GM12878 (cell line): ENCODE measurements around the gene BLOC1S6. TPM values are rescaled to one million over a fixed set of nuclear protein-coding genes. Genes with fewer than 3 reads are reported as not detected.

Experiments used
- ATAC-seq: fragments of 200-7000 bp; cut with Tn5 transposase; 3 replicates; pipeline ENCODE4 v1.9.1; 2020; ENCODE audit warnings: mild to moderate bottlenecking, moderate library complexity
- BruUV-seq: library from RNA; stranded (reverse); fragments of 400-500 nt; replicated peaks from 2 replicates; lab custom pipeline; 2021; lab: Mats Ljungman, UMichigan
- CTCF ChIA-PET: fragments of 300-600 bp; sonication (Branson Sonifier 250); formaldehyde crosslinking; extraction: SDS; loops from one replicate; lab custom pipeline; 2021; ENCODE audit warnings: inconsistent platforms; lab: Yijun Ruan, JAX
- POLR2A ChIA-PET: fragments of 350-600 bp; formaldehyde crosslinking; extraction: SDS; loops from one replicate; lab custom pipeline; 2021; ENCODE audit warnings: inconsistent platforms; lab: Charles Lee
- RAD21 ChIA-PET: fragments of 300-600 bp; sonication (Branson Sonifier 250); formaldehyde crosslinking; loops from one replicate; lab custom pipeline; 2023; ENCODE audit warnings: antibody characterized with exemption; ENCODE audit not compliant: unreplicated experiment; lab: Charles Lee
- SMC1A ChIA-PET: fragments of 300-600 bp; sonication (Branson Sonifier 250); formaldehyde crosslinking; loops from one replicate; lab custom pipeline; 2023; ENCODE audit not compliant: unreplicated experiment, uncharacterized antibody; lab: Charles Lee
- DNase-seq: peaks from one replicate; pipeline ENCODE4 v3.0.0-alpha.2; 2011; ENCODE audit warnings: low read depth, low spot score
- FAIRE-seq: peaks from 3 replicates; lab custom pipeline; 2011; peaks lifted over from hg19 to GRCh38; lab: Jason Lieb, UNC
- H2AFZ ChIP-seq: 2 replicates; pipeline ENCODE4 v1.6.0; 2011; ENCODE audit warnings: low read depth, low read length, control low read depth; ENCODE audit not compliant: control insufficient read depth
- H3K27ac ChIP-seq: 2 replicates; pipeline ENCODE4 v1.5.1; 2011; ENCODE audit warnings: control low read depth; ENCODE audit not compliant: control insufficient read depth, insufficient read depth
- H3K27me3 ChIP-seq, 2 experiments: replicated peaks in 1 of 2; 2 replicates each; pipeline versions ENCODE4 v1.6.0 to v1.6.1; 2011; ENCODE audit warnings: low read length in 1 of 2; ENCODE audit not compliant: control insufficient read depth in 2 of 2, insufficient read depth in 2 of 2
- H3K36me3 ChIP-seq, 2 experiments: 2 replicates each; pipeline ENCODE4 v1.5.1; 2011; ENCODE audit warnings: low read length in 1 of 2; ENCODE audit not compliant: control insufficient read depth in 2 of 2, insufficient read depth in 2 of 2
- H3K4me1 ChIP-seq: 2 replicates; pipeline ENCODE4 v1.6.1; 2011; ENCODE audit warnings: mild to moderate bottlenecking, low read length, moderate library complexity, mixed read lengths; ENCODE audit not compliant: control insufficient read depth, insufficient read depth
- H3K4me2 ChIP-seq: 2 replicates; pipeline ENCODE4 v1.6.0; 2011; ENCODE audit warnings: control low read depth; ENCODE audit not compliant: control insufficient read depth, insufficient read depth
- H3K4me3 ChIP-seq: fragments of 200-600 bp; sonication (generic); 2 replicates; pipeline ENCODE4 v1.5.1; 2016
- H3K79me2 ChIP-seq: 2 replicates; pipeline ENCODE4 v1.6.0; 2011; ENCODE audit warnings: low read length; ENCODE audit not compliant: control insufficient read depth, insufficient read depth
- H3K9ac ChIP-seq: 2 replicates; pipeline ENCODE4 v1.8.0; 2011; ENCODE audit warnings: low read length, control low read depth, mixed read lengths; ENCODE audit not compliant: control insufficient read depth, insufficient read depth
- H3K9me3 ChIP-seq: replicated peaks from 3 replicates; pipeline ENCODE4 v1.5.1; 2011; ENCODE audit warnings: mild to moderate bottlenecking, low read length; ENCODE audit not compliant: control insufficient read depth, insufficient read depth
- H4K20me1 ChIP-seq: 2 replicates; pipeline ENCODE4 v1.6.0; 2011; ENCODE audit not compliant: control insufficient read depth, insufficient read depth
- ATF7 ChIP-seq: fragments of 450-650 bp; IDR thresholded peaks from 2 replicates; pipeline ENCODE4 v1.6.1; 2016; ENCODE audit warnings: low read depth, mild to moderate bottlenecking
- BHLHE40 ChIP-seq, 2 experiments: fragments of 450-650 bp in 1 of 2; IDR thresholded peaks; 2 replicates each; pipeline ENCODE4 v1.6.1; 2011 to 2017; ENCODE audit warnings: low read depth in 2 of 2, borderline replicate concordance in 1 of 2, improper control_type of control experiment in 1 of 2, low read length in 1 of 2, mild to moderate bottlenecking in 1 of 2
- BMI1 ChIP-seq: fragments of 450-650 bp; IDR thresholded peaks from 2 replicates; pipeline ENCODE4 v1.6.1; 2016; ENCODE audit warnings: mild to moderate bottlenecking, moderate library complexity, borderline replicate concordance
- EGR1 ChIP-seq, 2 experiments: IDR thresholded peaks; 1 replicate in 1 of 2; 2 replicates in 1 of 2; pipeline ENCODE4 v1.6.1; 2011 to 2012; ENCODE audit warnings: low read depth in 2 of 2, low read length in 2 of 2, borderline replicate concordance in 1 of 2, mild to moderate bottlenecking in 1 of 2, moderate library complexity in 1 of 2
- EZH2 ChIP-seq: IDR thresholded peaks from 2 replicates; pipeline ENCODE4 v1.6.1; 2012; ENCODE audit warnings: low read depth, mild to moderate bottlenecking, control low read depth, inconsistent platforms, low read length, borderline replicate concordance; ENCODE audit not compliant: control insufficient read depth
- LARP7 ChIP-seq: fragments of 450-650 bp; IDR thresholded peaks from 2 replicates; pipeline ENCODE4 v1.6.1; 2017; ENCODE audit warnings: mild to moderate bottlenecking
- SIX5 ChIP-seq: IDR thresholded peaks from 2 replicates; pipeline ENCODE4 v1.6.1; 2011; ENCODE audit warnings: mild to moderate bottlenecking, low read depth, low read length, moderate library complexity; ENCODE audit not compliant: severe bottlenecking
- SMAD5 ChIP-seq: IDR thresholded peaks from 2 replicates; pipeline ENCODE4 v1.6.1; 2016; ENCODE audit warnings: antibody characterized with exemption, low read depth
- TBL1XR1 ChIP-seq: IDR thresholded peaks from 2 replicates; pipeline ENCODE4 v1.6.1; 2012; ENCODE audit warnings: low read depth, low read length, improper control_type of control experiment
- WGBS: methylation state at CpG from one replicate; pipeline ENCODE4 v1.1.6; 2016; ENCODE audit warnings: low lambda C conversion rate; ENCODE audit not compliant: insufficient replicate concordance, insufficient coverage; ENCODE audit errors: missing lambda C conversion rate; 5-methylcytosine and 5-hydroxymethylcytosine counted together
- in situ Hi-C: fragments of 300-500 bp; cut with MboI; formaldehyde crosslinking; loops from 9 replicates; pipeline ENCODE4 v1.14.3; 2018; ENCODE audit warnings: mixed read lengths
- intact Hi-C: fragments of 100-400 bp; cut with micrococcal nuclease; formaldehyde crosslinking; loops from one replicate; pipeline ENCODE4 v1.14.2; 2022; ENCODE audit not compliant: unreplicated experiment
- polyA plus RNA-seq, 11 experiments: library from polyadenylated mRNA; depleted of rRNA in 4 of 11; unstranded in 6 of 11; stranded (reverse) in 5 of 11; fragments of >200 nt; fragmentation: Nextera tagmentation in 4 of 11; fragmentation: Illumina TruSeq in 1 of 11; extraction: Ambion mirVana in 4 of 11; extraction: Trizol in 1 of 11; gene quantifications; 1 replicate in 1 of 11; 2 replicates in 10 of 11; pipeline versions ENCODE4 v1.2.1 to v1.2.3, GENCODE V29; 2011 to 2016; ENCODE audit warnings: inconsistent platforms in 2 of 11, missing spikeins in 2 of 11, low read depth in 1 of 11
- total RNA-seq, 4 experiments: library from RNA; depleted of rRNA in 3 of 4; stranded (reverse); fragments of >200 nt in 3 of 4; fragmentation: Illumina TruSeq in 1 of 4; extraction: Trizol in 1 of 4; gene quantifications; 2 replicates each; pipeline versions ENCODE4 v1.2.1 to v1.2.3, GENCODE V29; 2013 to 2021
- TF ChIP-seq, protein P1 (sequence below): fragments of 450-650 bp; formaldehyde crosslinking; IDR thresholded peaks from 2 replicates; pipeline ENCODE4 v1.4.0; 2022; ENCODE audit warnings: mild to moderate bottlenecking, moderate library complexity
- TF ChIP-seq, protein P2 (sequence below): IDR thresholded peaks from 2 replicates; pipeline ENCODE4 v1.6.1; 2011; ENCODE audit warnings: low read depth, low read length, improper control_type of control experiment, borderline replicate concordance

The BLOC1S6 gene
- total and polyA plus RNA-seq, 10 of the 15 experiments (the other 5 are each of a cell fraction or from before 2014, with no cell fraction given): 13.5 to 48.8 (median 32.7) TPM

GRCh38 chr15:45549541-45550220 is 37.5 kb upstream of the BLOC1S6 start (continued):
- TF ChIP-seq EGR1 (IDR thresholded peaks at IDR 0.05; ENCODE audit: borderline replicate concordance in 1 of 2, low read depth in 2 of 2, low read length in 2 of 2) (no peak), ATF7 (no peak)
- TF ChIP-seq, all 136 proteins: peak for 0

GRCh38 chr15:45550436-45550835 is 36.7 kb upstream of the BLOC1S6 start:
- 7% methylated on average over 3 of the region's 3 CpGs for WGBS
- no peak overlapping the region for H3K9ac ChIP-seq

More at GRCh38 chr15:45550436-45550835, 36.7 kb upstream of the BLOC1S6 start:
- H3K4me2 ChIP-seq: no peak overlapping the region
- ChIA-PET RAD21 (no interaction called here), SMC1A (interaction anchor here (1.3 kb wide), 1 partner anchor 25 kb away, joined by 3 read pairs; no protein-coding TSS in a partner anchor), POLR2A (no interaction called here), CTCF (interaction anchor here (1.2 kb wide), 1 partner anchor 61 kb away, joined by 3 read pairs; no protein-coding TSS in a partner anchor)
- intact Hi-C loops: no loop called here
- ATAC-seq (no peak), FAIRE-seq (no peak), DNase-seq (no peak)
- no peaks in the 10 kb centered on the region for H3K36me3 ChIP-seq
- H3K9me3 ChIP-seq: no peaks in the 10 kb centered on the region
- in situ Hi-C loops: no loop called here
- no peak overlapping the region for H2AFZ ChIP-seq
- no peak overlapping the region for H3K4me3 ChIP-seq
- no TSS peak for BruUV-seq
- H3K79me2 ChIP-seq: no peaks in the 10 kb centered on the region
- no peaks in the 10 kb centered on the region for H3K27me3 ChIP-seq
- H3K4me1 ChIP-seq: no peaks in the 10 kb centered on the region
- H4K20me1 ChIP-seq: no peaks in the 10 kb centered on the region
- TF ChIP-seq EZH2: no peak
- TF ChIP-seq BMI1: no peak
- no peak for TF ChIP-seq SMAD5
- no peak for TF ChIP-seq TBL1XR1
- TF ChIP-seq LARP7: no peak
- TF ChIP-seq BHLHE40 (IDR thresholded peaks at IDR 0.05; ENCODE audit: borderline replicate concordance in 1 of 2, low read depth in 2 of 2, low read length in 1 of 2): no peak
- no peak for TF ChIP-seq SIX5
- TF ChIP-seq, protein P1, sequence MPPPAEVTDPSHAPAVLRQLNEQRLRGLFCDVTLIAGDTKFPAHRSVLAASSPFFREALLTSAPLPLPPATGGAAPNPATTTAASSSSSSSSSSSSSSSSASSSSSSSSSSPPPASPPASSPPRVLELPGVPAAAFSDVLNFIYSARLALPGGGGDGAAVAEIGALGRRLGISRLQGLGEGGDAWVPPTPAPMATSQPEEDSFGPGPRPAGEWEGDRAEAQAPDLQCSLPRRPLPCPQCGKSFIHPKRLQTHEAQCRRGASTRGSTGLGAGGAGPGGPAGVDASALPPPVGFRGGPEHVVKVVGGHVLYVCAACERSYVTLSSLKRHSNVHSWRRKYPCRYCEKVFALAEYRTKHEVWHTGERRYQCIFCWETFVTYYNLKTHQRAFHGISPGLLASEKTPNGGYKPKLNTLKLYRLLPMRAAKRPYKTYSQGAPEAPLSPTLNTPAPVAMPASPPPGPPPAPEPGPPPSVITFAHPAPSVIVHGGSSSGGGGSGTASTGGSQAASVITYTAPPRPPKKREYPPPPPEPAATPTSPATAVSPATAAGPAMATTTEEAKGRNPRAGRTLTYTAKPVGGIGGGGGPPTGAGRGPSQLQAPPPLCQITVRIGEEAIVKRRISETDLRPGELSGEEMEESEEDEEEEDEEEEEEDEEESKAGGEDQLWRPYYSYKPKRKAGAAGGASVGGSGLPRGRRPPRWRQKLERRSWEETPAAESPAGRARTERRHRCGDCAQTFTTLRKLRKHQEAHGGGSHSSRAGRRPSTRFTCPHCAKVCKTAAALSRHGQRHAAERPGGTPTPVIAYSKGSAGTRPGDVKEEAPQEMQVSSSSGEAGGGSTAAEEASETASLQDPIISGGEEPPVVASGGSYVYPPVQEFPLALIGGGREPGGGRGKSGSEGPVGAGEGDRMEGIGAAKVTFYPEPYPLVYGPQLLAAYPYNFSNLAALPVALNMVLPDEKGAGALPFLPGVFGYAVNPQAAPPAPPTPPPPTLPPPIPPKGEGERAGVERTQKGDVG (CRISPR knock-in tag): no peak
- TF ChIP-seq, protein P2, sequence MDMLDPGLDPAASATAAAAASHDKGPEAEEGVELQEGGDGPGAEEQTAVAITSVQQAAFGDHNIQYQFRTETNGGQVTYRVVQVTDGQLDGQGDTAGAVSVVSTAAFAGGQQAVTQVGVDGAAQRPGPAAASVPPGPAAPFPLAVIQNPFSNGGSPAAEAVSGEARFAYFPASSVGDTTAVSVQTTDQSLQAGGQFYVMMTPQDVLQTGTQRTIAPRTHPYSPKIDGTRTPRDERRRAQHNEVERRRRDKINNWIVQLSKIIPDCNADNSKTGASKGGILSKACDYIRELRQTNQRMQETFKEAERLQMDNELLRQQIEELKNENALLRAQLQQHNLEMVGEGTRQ: no peak
- no peak overlapping the region for H3K27ac ChIP-seq
